Gastrocnemius medialis (tissue), 4 donors: Measurements from ENCODE around the gene FKBP5.
"Not testable (repeated sequence)": the region's sequence is repeated elsewhere in the genome, so short reads cannot be mapped to it uniquely, and the experiment has no call there.

Experiments
- POLR2A ChIP-seq, 2 donors: fragments of 450-650 bp; IDR thresholded peaks; one replicate each; pipeline ENCODE4 v1.6.1; 2017; ENCODE audit warnings: antibody characterized with exemption in 2 of 2, mild to moderate bottlenecking in 2 of 2, moderate library complexity in 2 of 2
- TF ChIP-seq, protein P1 (sequence below), 5 experiments: fragments of 450-650 bp in 3 of 5; fragments of 200-600 bp in 2 of 5; sonication (generic) in 2 of 5; IDR thresholded peaks in 4 of 5; conservative IDR thresholded peaks in 1 of 5; 1 replicate in 4 of 5; 2 replicates in 1 of 5; pipeline ENCODE4 v1.5.1; 2016 to 2019; ENCODE audit warnings: antibody characterized with exemption in 5 of 5, mild to moderate bottlenecking in 3 of 5, moderate library complexity in 3 of 5

DNA sequence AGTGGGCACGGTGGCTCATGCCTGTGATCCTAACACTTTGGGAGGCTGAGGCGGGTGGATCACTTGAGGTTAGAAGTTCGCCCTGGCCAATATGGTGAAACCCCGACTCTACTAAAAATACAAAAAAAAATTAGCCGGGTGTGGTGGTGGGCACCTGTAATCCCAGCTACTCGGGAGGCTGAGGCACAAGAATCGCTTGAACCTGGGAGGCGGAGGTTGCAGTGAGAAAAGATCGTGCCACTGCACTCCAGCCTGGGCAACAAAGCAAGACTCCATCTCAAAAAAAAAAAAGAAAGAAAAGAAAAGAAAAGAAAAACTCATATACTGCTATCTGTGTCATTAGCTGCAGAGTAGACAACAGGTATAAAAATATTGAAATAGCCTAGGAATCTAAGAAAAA, 18.3 kb downstream of the FKBP5 start:
- TF ChIP-seq, protein P1, sequence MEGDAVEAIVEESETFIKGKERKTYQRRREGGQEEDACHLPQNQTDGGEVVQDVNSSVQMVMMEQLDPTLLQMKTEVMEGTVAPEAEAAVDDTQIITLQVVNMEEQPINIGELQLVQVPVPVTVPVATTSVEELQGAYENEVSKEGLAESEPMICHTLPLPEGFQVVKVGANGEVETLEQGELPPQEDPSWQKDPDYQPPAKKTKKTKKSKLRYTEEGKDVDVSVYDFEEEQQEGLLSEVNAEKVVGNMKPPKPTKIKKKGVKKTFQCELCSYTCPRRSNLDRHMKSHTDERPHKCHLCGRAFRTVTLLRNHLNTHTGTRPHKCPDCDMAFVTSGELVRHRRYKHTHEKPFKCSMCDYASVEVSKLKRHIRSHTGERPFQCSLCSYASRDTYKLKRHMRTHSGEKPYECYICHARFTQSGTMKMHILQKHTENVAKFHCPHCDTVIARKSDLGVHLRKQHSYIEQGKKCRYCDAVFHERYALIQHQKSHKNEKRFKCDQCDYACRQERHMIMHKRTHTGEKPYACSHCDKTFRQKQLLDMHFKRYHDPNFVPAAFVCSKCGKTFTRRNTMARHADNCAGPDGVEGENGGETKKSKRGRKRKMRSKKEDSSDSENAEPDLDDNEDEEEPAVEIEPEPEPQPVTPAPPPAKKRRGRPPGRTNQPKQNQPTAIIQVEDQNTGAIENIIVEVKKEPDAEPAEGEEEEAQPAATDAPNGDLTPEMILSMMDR (IDR thresholded peaks at IDR 0.05 in 4 of 5, conservative IDR thresholded peaks at IDR 0.05 in 1 of 5), result not testable (repeated sequence)
- TF ChIP-seq POLR2A (IDR thresholded peaks at IDR 0.05), result not testable (repeated sequence)
